Measurements from ENCODE around the gene XPA.
"Not testable (repeated sequence)": the region's sequence is repeated elsewhere in the genome, so short reads cannot be mapped to it uniquely, and the experiment has no call there.

- not testable (repeated sequence) for TF ChIP-seq CTCF, POLR2A (IDR thresholded peaks at IDR 0.05)
These were observed 46.9 kb upstream of the XPA start for GRCh38 chr9:97744025-97744424.
